ENCODE measurements around the gene L1CAM.

GRCh38 chrX:153820601-153821000 is 65.4 kb downstream of the L1CAM start:
- TF ChIP-seq, protein P1, sequence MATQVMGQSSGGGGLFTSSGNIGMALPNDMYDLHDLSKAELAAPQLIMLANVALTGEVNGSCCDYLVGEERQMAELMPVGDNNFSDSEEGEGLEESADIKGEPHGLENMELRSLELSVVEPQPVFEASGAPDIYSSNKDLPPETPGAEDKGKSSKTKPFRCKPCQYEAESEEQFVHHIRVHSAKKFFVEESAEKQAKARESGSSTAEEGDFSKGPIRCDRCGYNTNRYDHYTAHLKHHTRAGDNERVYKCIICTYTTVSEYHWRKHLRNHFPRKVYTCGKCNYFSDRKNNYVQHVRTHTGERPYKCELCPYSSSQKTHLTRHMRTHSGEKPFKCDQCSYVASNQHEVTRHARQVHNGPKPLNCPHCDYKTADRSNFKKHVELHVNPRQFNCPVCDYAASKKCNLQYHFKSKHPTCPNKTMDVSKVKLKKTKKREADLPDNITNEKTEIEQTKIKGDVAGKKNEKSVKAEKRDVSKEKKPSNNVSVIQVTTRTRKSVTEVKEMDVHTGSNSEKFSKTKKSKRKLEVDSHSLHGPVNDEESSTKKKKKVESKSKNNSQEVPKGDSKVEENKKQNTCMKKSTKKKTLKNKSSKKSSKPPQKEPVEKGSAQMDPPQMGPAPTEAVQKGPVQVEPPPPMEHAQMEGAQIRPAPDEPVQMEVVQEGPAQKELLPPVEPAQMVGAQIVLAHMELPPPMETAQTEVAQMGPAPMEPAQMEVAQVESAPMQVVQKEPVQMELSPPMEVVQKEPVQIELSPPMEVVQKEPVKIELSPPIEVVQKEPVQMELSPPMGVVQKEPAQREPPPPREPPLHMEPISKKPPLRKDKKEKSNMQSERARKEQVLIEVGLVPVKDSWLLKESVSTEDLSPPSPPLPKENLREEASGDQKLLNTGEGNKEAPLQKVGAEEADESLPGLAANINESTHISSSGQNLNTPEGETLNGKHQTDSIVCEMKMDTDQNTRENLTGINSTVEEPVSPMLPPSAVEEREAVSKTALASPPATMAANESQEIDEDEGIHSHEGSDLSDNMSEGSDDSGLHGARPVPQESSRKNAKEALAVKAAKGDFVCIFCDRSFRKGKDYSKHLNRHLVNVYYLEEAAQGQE (IDR thresholded peaks at IDR 0.05): no peak
- TF ChIP-seq, protein P2, sequence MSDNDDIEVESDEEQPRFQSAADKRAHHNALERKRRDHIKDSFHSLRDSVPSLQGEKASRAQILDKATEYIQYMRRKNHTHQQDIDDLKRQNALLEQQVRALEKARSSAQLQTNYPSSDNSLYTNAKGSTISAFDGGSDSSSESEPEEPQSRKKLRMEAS (IDR thresholded peaks at IDR 0.05): no peak
- TF ChIP-seq CTCF (IDR thresholded peaks at IDR 0.05; ENCODE audit: low read depth, low read length, missing input control): no peak
